ENCODE measurements around the gene CFAP43.
"Not testable (repeated sequence)": the region's sequence is repeated elsewhere in the genome, so short reads cannot be mapped to it uniquely, and the experiment has no call there.

Gene CFAP43

GRCh38 chr10:104251443-104251842 is 19.3 kb upstream of the CFAP43 start:
- no peak for TF ChIP-seq CTCF (conservative IDR thresholded peaks at IDR 0.05; ENCODE audit: low read depth, low read length)
- DNase-seq (ENCODE audit: low read depth): no peak
- H3K4me3 ChIP-seq (ENCODE audit: low read depth, low read length): no peak overlapping the region

DNA sequence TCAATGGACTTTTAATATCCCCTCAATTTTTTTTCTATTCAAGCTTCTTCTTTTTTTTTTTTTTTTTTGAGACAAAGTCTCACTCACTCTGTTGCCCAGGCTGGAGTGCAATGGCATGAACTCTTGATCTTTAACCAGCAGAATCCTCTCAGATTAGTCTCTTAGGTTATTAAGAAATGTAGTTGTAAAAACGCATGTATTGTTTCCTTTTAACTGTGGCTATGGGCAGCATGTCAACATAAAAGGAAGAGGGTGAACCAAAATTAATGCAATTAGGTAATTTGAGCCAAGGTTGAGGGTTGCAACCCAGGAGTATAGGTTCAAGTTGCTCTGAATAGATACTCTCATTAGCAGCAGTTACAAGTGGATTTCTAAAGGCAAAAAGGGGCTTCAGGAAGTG is 18.2 kb upstream of the CFAP43 start:
- no peak overlapping the region for H3K4me3 ChIP-seq (ENCODE audit: low read depth, low read length)
- DNase-seq (ENCODE audit: low read depth): no peak
- TF ChIP-seq CTCF (conservative IDR thresholded peaks at IDR 0.05; ENCODE audit: low read depth, low read length): no peak

GRCh38 chr10:104248931-104249330 is 16.8 kb upstream of the CFAP43 start:
- not testable (repeated sequence) for H3K4me3 ChIP-seq (ENCODE audit: low read depth, low read length); DNase-seq (ENCODE audit: low read depth)

- no peak for TF ChIP-seq CTCF (conservative IDR thresholded peaks at IDR 0.05; ENCODE audit: low read depth, low read length)
- DNase-seq (ENCODE audit: low read depth): no peak
- H3K4me3 ChIP-seq (ENCODE audit: low read depth, low read length): no peak overlapping the region
Observed at GRCh38 chr10:104247513-104248146, 15.5 kb upstream of the CFAP43 start.

DNA sequence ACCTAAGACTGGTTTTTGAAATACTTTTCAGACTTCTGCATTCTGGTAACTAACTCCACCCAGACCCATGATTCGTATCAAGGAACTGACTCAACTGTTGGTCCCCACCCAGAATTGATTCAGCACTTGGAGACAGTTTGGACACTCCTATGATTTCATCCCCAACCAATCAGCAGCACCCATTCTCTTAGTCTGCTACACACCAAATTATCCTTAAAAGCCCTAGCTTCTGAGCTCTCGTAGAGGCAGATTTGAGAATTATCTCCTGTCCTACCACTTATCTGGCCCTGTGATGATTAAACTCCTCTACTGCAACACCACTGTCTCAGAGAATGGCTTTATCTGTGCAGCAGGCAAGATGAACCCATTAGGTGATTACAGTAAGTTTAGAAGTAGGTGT is 14.8 kb upstream of the CFAP43 start:
- peak; percentile 49 for DNase-seq (ENCODE audit: low read depth)
- no peak overlapping the region for H3K4me3 ChIP-seq (ENCODE audit: low read depth, low read length)
- no peak for TF ChIP-seq CTCF (conservative IDR thresholded peaks at IDR 0.05; ENCODE audit: low read depth, low read length)

DNA sequence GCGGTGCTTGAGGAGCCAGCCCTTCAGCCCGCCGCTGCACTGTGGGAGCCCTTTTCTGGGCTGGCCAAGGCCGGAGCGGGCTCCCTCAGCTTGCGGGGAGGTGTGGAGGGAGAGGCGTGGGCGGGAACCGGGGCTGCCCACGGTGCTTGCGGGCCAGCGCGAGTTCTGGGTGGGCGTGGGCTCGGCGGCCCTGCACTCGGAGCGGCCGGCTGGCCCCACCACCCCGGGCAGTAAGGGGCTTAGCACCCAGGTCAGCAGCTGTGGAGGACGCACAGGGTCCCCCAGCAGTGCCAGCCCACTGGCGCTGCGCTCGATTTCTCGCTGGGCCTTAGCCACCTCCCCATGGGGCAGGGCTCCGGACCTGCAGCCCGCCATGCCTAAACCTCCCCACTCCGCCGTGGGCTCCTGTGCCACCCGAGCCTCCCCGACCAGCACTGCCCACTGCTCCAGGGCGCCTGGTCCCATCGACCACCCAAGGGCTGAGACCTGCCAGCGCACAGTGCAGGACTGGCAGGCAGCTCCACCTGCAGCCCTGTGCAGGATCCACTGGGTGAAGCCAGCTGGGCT is 13.0 kb upstream of the CFAP43 start:
- no peak overlapping the region for H3K4me3 ChIP-seq (ENCODE audit: low read depth, low read length)
- DNase-seq (ENCODE audit: low read depth): no peak
- TF ChIP-seq CTCF (conservative IDR thresholded peaks at IDR 0.05; ENCODE audit: low read depth, low read length): no peak

- no peak overlapping the region for H3K4me3 ChIP-seq (ENCODE audit: low read depth, low read length)
- DNase-seq (ENCODE audit: low read depth): no peak
- no peak for TF ChIP-seq CTCF (conservative IDR thresholded peaks at IDR 0.05; ENCODE audit: low read depth, low read length)
Observed at GRCh38 chr10:104243512-104243911, 11.3 kb upstream of the CFAP43 start.

DNA sequence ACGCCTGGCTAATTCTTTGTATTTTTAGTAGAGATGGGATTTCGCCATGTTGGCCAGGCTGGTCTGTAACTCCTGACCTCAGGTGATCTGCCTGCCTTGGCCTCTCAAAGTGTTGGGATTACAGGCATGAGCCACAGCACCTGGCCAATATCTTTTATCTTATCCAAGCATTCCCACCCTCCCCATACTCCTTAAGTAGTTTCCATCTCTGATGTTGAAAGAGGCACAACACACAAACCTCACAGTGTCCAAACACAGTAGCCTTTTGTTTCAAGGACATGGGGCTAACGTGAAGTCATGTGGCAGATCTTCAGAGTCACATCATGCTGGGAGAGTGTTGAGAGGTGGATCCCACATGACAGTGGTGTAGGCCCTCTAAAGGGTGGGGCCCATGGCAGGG is 10.8 kb upstream of the CFAP43 start:
- DNase-seq (ENCODE audit: low read depth); H3K4me3 ChIP-seq (ENCODE audit: low read depth, low read length): not testable (repeated sequence)
